ENCODE results near the gene RHOV.

- TF ChIP-seq EZH2 (IDR thresholded peaks at IDR 0.05; ENCODE audit: borderline replicate concordance, insufficient read depth, low read length, poor library complexity, severe bottlenecking) (no peak), REST (IDR thresholded peaks at IDR 0.05; ENCODE audit: borderline replicate concordance) (no peak), CTCF (IDR thresholded peaks at IDR 0.05; ENCODE audit: poor library complexity, severe bottlenecking) (no peak), TAF1 (IDR thresholded peaks at IDR 0.05; ENCODE audit: low read depth) (no peak), MXI1 (conservative IDR thresholded peaks at IDR 0.05; ENCODE audit: poor library complexity, severe bottlenecking) (no peak), POLR2AphosphoS5 (IDR thresholded peaks at IDR 0.05) (no peak), SMC3 (conservative IDR thresholded peaks at IDR 0.05; ENCODE audit: poor library complexity) (no peak), EP300 (conservative IDR thresholded peaks at IDR 0.05; ENCODE audit: poor library complexity, severe bottlenecking) (no peak)
Observed at GRCh38 chr15:40845511-40846284, 28.3 kb downstream of the RHOV start.
